ENCODE results near the gene ERCC2.

GRCh38 chr19:45364696-45365095, 5.7 kb downstream of the ERCC2 start:
- TF ChIP-seq CTCF (IDR thresholded peaks at IDR 0.05) (no peak), EP300 (IDR thresholded peaks at IDR 0.05) (no peak), POLR2A (IDR thresholded peaks at IDR 0.05) (no peak)

Data from ovary (tissue), 3 donors.